Superior temporal gyrus (tissue), 1 donor: ENCODE results near the gene SMAD6.

Experiments
- DNase-seq: peaks from one replicate; pipeline ENCODE4 v3.0.0-alpha.2; 2016; ENCODE audit errors: extremely low spot score

The SMAD6 gene

DNA sequence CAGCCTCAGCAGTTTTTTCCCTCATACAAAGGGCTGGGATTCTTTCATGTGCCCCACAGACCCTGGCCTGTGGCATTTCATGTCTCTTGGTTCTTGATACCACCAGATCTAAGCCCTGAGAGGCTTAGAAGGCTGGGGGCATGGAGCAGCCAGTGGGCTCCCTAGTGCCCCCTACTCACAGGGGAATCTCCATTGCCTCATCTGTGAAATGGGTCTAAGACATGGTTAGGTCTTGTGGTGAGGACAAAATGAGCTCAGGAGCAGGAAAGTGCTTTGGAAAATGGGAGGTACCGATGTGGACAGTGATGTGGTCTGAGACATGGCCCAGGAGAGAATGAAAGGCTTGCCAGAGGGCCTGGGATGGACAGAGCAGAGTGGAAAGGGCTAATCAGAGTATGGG is 94.3 kb downstream of the SMAD6 start:
- DNase-seq: no peak

DNA sequence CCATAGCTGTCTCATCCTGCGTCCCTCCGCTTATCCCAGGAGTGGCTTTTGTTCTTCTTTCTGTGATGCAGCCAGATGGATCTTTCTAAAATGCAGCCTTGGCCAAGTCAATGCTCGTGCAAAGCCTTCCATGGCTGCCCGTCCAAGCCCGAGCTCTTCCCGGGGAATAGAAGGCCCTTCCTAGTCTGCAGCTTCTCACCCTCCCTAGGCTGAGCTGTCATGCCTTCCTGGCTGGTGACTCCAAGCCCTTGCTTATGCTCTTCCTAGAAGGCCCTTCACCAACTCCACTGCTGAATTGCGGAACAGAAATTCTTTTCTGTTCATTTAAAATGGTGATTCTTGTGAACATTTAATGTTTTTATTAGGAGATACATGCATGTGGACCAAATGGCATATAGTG is 95.9 kb downstream of the SMAD6 start:
- DNase-seq: no peak

DNA sequence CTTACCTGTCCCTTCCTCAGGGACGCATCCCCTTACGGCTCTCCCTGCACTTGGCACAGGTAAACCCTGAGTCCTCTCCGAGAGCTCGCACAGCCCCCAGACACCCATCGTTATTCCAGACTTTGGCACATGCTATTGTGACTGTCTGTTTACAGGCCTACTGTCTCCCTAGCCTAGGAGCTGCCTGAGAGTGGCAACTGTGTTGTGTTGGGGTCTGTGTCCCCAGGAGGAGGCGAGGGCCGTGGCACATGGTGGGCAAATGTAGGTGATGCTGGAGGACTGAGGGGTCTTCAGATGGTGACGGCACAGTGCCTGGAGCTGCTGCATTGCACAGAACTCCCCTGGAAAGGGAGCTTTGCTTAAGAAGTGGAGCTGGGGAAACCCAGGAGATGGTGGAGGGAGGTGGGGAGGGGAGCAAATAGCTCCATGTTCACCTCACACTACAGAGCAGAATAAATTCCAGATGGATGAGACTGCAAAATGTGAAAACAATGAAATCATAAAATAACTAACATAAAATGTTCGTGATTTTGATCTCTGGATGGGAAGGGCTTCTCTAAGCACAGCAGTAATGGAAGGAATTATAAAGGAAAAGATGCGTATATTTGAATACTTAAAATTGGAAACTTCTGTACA is 96.5 kb downstream of the SMAD6 start:
- no peak for DNase-seq

GRCh38 chr15:66799242-66799641 is 97.2 kb downstream of the SMAD6 start:
- DNase-seq: no peak

- DNase-seq: no peak
Measured at GRCh38 chr15:66800584-66801235, 98.7 kb downstream of the SMAD6 start.

GRCh38 chr15:66801266-66801665 is 99.2 kb downstream of the SMAD6 start:
- no peak for DNase-seq

DNA sequence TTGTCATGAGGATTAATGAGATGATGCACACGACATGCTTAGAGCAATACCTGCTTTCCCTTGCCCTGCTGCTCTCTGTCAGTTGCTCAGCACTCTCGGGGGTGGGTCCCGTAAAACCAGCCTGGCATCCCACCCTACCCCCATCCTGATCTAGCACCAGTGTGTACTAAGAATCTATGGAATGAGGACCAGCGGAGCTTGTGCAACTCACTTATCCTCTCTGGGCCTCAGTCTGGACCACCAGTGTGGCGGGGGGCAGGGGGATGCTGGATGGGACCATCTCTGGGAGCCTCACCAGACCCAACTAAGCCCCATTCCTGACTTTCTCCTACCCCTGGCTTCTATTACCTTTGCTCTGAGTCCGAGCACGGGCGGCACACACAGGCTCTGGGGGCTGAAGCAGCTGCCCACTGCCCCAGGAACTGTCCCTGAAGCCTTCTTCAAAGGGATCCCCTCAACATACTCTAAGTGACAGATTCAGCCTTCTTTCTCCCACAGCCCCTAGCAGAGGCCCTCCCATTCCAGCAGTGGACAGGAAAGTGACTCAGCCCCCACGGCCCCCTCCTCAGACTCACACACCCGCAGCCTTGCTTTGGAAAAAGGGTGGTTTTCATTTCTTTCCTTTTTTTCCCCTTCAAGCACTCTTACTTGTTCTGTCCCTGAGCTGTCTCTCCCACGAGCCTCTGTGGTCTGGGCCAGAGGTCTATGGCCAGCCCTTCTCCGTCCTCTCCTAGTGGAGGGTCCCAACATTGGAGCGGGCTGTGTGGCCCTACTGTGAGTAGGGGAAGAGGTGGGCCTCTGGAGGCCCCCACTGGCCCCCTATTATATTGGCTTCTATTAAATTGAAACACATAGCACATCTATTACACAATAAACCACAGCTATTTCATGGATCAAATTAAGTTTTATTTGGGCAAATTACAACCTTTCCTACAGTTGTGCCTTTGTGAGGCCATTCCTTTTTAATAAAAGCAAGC is 100.3 kb downstream of the SMAD6 start:
- no peak for DNase-seq

DNA sequence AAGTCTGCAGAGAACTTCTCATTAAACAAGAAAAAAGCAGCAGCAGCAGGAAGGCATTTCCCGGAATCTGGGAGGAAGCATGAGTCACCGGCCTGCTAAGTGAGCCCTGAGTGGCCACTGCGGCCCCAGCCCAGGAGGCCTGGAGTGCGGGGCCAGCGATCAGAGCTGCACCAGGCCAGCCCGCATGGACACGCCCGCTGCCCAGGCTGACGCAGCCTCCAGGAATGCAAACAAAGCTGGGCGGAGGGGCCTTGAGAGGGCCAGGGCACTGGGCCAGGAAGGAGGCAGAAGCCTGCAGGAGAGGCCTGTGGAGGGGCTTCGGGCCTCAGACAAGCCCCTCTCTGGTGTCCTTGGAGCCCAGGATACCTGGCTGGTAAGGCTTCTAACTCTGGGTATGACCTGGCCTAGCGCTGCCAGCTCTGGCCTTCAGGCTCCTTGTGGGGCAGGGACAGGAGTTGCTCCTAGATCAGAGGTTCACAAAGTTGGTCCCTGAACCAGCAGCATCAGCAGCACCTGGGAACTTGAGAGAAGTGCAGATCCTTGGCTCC is 101.2 kb downstream of the SMAD6 start:
- no peak for DNase-seq

DNA sequence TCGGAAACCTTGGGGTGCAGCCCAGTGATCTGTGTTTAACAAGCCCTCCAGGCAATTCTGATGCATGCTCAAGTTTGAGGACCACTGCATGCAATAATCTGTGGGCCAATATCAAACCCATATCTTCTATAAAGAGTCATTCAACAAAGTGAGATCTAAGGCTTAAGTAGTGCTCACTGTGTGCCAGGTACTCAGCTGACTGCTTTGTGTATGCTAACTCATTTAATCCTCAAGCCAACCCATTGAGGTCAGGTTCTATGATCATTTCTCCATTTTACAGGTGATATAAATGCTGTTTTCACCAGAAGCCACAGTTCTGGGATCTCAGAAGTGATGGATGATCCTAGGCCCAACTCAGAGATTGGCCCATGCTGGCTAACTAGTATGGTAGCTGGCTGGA is 101.7 kb downstream of the SMAD6 start:
- no peak for DNase-seq

- no peak for DNase-seq
Measured at GRCh38 chr15:66805202-66805885, 103.3 kb downstream of the SMAD6 start.

- DNase-seq: no peak
Measured at GRCh38 chr15:66808181-66808824, 106.3 kb downstream of the SMAD6 start.

DNA sequence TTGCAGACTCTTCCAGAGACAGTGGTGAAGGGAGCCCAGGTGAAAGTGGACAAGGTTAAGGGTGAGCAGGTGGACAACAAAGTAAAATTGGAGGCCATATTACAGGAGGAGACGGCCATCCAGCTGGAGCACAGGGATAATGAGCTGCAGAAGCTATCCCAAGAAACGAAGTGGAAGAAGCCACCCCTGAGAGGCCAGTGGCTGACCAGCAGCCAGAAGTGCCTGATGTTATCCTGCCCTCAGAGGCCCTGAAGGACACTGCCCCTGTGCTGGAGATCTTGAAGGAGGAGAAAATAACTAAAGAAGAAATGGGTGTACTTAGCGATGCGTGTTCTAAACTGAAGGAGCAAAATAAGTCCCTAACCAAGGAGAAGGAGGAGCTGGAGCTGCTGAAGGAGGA is 107.6 kb downstream of the SMAD6 start:
- no peak for DNase-seq

DNA sequence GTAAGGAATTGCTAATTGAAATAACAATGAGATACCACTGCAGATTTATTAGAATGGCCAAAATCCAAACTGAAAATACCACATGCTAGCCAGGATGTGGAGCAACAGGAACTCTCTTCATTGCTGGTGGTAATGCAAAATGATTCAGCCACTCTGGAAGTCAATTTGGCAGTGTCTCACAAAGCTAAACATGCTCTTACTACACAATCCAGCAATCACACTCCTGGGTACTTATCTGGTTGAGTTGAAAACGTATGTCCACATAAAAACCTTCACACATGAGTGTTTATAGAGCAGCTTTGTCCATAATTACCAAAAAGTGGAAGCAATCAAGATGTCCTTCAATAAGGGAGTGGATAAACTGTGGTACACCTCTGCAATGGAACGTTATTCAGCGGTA is 113.3 kb downstream of the SMAD6 start:
- DNase-seq: no peak

GRCh38 chr15:66816201-66816600 is 114.2 kb downstream of the SMAD6 start:
- no peak for DNase-seq

GRCh38 chr15:66819084-66819483 is 117.0 kb downstream of the SMAD6 start:
- no peak for DNase-seq

DNA sequence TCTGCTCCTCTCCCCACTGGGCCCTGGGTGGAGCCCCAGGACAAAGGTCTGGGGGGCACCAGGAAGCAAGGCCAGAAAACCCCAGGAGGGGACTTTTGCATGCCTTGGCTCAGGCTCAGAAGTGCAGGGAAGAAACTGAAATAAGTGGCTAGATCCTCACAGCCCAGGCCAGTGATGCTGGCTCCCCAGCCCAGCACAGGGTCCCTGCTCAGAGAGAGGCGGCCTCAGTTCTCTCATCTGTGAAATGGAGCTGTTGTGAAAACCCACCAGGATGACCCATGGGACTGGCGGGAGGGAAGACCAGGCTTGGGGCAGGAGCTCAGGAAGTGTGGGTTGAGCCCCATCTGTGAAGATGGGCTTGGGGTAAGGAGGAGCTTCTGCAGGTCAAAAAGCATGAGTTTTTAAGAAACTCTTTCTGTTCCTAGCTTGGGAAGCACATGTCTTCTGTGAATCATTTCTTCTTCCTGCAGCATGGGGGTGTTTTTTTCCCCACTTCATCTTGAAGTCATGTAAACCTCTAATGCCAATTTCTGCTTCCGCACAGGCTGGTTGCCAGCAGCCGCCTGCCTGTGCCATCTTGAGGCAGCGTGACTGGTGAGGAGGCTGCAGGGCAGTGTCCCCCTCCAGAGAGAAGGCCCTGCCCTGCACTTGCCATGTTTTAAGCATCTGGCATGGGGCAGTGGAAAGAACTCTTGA is 118.6 kb downstream of the SMAD6 start:
- no peak for DNase-seq

DNA sequence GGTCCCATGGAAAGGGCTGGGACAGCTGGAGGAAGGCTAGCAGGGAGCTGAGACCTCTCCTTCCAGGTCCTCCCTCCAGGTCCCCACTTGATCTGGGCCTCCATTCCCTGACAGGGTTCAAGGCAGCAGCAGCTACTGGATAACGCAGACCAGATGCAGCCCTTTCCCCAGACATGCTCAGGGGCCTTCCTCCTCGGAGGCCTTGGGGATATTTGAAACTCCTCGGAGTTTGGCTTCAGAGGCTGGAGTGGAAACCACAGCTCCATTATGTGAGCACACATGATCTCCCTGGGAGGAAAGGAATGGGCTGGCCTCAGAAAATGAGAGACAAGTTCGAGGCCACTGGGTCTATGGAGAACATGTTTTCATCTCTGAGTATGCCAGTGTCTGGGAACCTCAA is 119.3 kb downstream of the SMAD6 start:
- DNase-seq: no peak

GRCh38 chr15:66822114-66822513 is 120.1 kb downstream of the SMAD6 start:
- DNase-seq: no peak

DNA sequence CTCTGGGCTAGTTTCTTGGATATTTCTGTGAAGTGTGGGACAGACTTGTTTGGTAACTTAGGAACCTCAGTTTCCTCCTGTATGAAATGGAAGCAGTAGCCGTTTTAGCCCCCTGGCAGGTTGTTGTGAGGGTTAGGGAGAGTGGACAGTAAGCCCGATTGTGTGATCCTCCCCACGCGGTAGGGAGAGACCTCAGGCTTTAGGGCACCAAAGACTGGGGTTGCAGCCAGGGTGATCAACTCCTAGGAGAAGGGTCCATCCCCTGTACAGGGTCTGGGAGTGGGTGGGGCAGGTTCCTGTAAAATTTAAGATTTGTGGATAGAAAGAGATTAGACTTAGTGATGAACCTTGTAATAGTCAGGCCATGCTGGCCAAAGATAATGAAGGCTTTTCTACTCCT is 120.5 kb downstream of the SMAD6 start:
- no peak for DNase-seq

- DNase-seq: no peak
Measured at GRCh38 chr15:66823601-66824000, 121.6 kb downstream of the SMAD6 start.

DNA sequence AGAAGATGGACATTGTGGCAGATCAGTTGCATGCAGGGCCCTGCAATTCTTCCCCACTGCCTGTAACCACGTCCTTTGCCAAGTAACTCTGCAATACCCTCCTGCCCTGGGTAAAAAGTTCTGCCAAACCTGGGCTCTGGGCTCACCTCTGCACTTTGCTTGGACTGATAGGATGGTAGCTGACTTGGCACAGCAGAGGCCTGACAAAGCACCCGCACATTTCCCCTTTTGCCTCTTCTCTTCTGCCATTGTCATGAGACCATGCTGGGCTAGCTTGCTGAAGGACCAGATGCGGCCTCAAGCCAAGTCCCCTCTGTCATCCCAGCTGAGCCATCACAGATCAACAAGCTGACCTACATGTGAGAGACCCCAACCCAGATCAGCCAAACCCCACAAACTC is 122.4 kb downstream of the SMAD6 start:
- DNase-seq: no peak
